Transverse colon (tissue), 4 donors: ENCODE measurements around the gene HAL. TPM values are rescaled to one million over a fixed set of nuclear protein-coding genes. Genes with fewer than 3 reads are reported as not detected.
A peak's percentile ranks its signal among the peaks of the same experiment; 100 is the strongest.

Source experiments
- DNase-seq: peaks from one replicate; pipeline ENCODE4 v3.0.0-alpha.2; 2019
- H3K27ac ChIP-seq, 4 donors: fragments of 200-600 bp; sonication (generic); 2 replicates each; pipeline ENCODE4 v1.5.1; 2016 to 2018; ENCODE audit warnings: inconsistent platforms in 4 of 4
- H3K27me3 ChIP-seq: fragments of 200-600 bp; sonication (generic); 2 replicates; pipeline ENCODE4 v1.5.1; 2017; ENCODE audit warnings: inconsistent platforms
- H3K36me3 ChIP-seq, 4 donors: fragments of 200-600 bp; sonication (generic); 2 replicates each; pipeline ENCODE4 v1.5.1; 2017 to 2019; ENCODE audit warnings: inconsistent platforms in 4 of 4
- H3K4me1 ChIP-seq, 4 donors: fragments of 200-600 bp; sonication (generic); 2 replicates each; pipeline ENCODE4 v1.5.1; 2017 to 2020; ENCODE audit warnings: inconsistent platforms in 4 of 4
- H3K4me3 ChIP-seq, 4 donors: fragments of 200-600 bp; sonication (generic); 1 replicate in 1 of 4; 2 replicates in 3 of 4; pipeline versions ENCODE4 v1.5.1 to v1.6.1; 2017 to 2019; ENCODE audit warnings: inconsistent platforms in 4 of 4
- H3K9me3 ChIP-seq, 2 donors: fragments of 200-600 bp; sonication (generic); 2 replicates each; pipeline ENCODE4 v1.5.1; 2017 to 2019; ENCODE audit warnings: inconsistent platforms in 2 of 2
- CTCF ChIP-seq, 5 experiments: fragments of 200-600 bp in 3 of 5; fragments of 450-650 bp in 2 of 5; sonication (generic) in 3 of 5; IDR thresholded peaks; 1 replicate in 2 of 5; 2 replicates in 3 of 5; pipeline ENCODE4 v1.5.1; 2016 to 2017; ENCODE audit warnings: antibody characterized with exemption in 5 of 5, inconsistent platforms in 3 of 5, mild to moderate bottlenecking in 2 of 5, moderate library complexity in 1 of 5
- EP300 ChIP-seq: sonication (generic); formaldehyde crosslinking; IDR thresholded peaks from one replicate; pipeline ENCODE4 v1.6.1; 2017; ENCODE audit warnings: antibody characterized with exemption, low read depth
- POLR2A ChIP-seq: fragments of 450-650 bp; IDR thresholded peaks from one replicate; pipeline ENCODE4 v1.6.1; 2016; ENCODE audit warnings: antibody characterized with exemption, mild to moderate bottlenecking, moderate library complexity
- POLR2AphosphoS5 ChIP-seq, 3 donors: sonication (generic); formaldehyde crosslinking; IDR thresholded peaks; one replicate each; pipeline ENCODE4 v1.6.1; 2016; ENCODE audit warnings: antibody characterized with exemption in 3 of 3
- WGBS, 2 donors: methylation state at CpG; one replicate each; pipeline ENCODE4 v1.1.5; 2018; ENCODE audit warnings: low coverage in 1 of 2; 5-methylcytosine and 5-hydroxymethylcytosine counted together
- in situ Hi-C, 4 donors: fragments of 200-750 bp; cut with MboI; loops; one replicate each; pipeline versions ENCODE4 v1.15.0 to v1.15.1; 2017; ENCODE audit warnings: low sequenced_read_pairs in 3 of 4, low pct_ligation_motif_present in 1 of 4, low pct_unique_long_range_greater_than_20kb in 1 of 4
- intact Hi-C: fragments of 100-400 bp; cut with DNase I; formaldehyde crosslinking; loops from one replicate; pipeline ENCODE4 v1.15.1; 2023; ENCODE audit warnings: low total_unique reads
- total RNA-seq, 4 donors: library from RNA; depleted of rRNA; stranded (reverse); fragments of >200 nt; gene quantifications; one replicate each; pipeline ENCODE4 v1.1.0, GENCODE V29; 2016

The HAL gene
- total RNA-seq = 1 to 10 TPM in 3 of 4 donors, not detected in 1; 1.1 to 3.3 (median 2.6) TPM

- Histone ChIP-seq H3K4me3 (no peak within 1 kb of the TSS), H3K9me3 (no peaks in the 10 kb centered on the region), H3K4me1 (peaks cover 0 to 7% (median 2%) of the 10 kb centered on the region in 4 donors), H3K36me3 (peaks cover 0 to under 1% (median 0%) of the 10 kb centered on the region in 4 donors), H3K27ac (no peak within 1 kb of the TSS), H3K27me3 (no peaks in the 10 kb centered on the region)
- TF ChIP-seq CTCF (IDR thresholded peaks at IDR 0.05) (no peak), EP300 (no peak), POLR2AphosphoS5 (IDR thresholded peaks at IDR 0.05) (no peak), POLR2A (no peak)
- 28 to 51% methylated on average over 2 to 7 of the region's 7 CpGs for WGBS, 2 donors
- DNase-seq = peak; percentile 18
- intact Hi-C loops (loop anchor here (5.0 kb wide), 1 partner anchor 79 kb away; no protein-coding TSS in a partner anchor), in situ Hi-C loops (loop anchor here in 2 of 4 donors (5.0 to 25.0 kb wide), 2 partner anchors 79 to 409 kb away; no protein-coding TSS in a partner anchor)
Observed at GRCh38 chr12:95996034-95996658, at the start of gene HAL. TSS of gene HAL (minus strand) at chr12:95996344. CDS start at chr12:95995910, 434 bp downstream.

GRCh38 chr12:96045566-96045965 is 49.4 kb upstream of the HAL start:
- Histone ChIP-seq H3K4me3 (no peak overlapping the region), H3K27me3 (no peaks in the 10 kb centered on the region), H3K4me1 (peaks cover 0 to 19% (median 17%) of the 10 kb centered on the region in 4 donors), H3K36me3 (no peaks in the 10 kb centered on the region), H3K27ac (no peak overlapping the region), H3K9me3 (no peaks in the 10 kb centered on the region)
- intact Hi-C loops (no loop called here), in situ Hi-C loops (no loop called here)
- TF ChIP-seq EP300 (no peak), POLR2A (no peak), POLR2AphosphoS5 (IDR thresholded peaks at IDR 0.05) (no peak), CTCF (IDR thresholded peaks at IDR 0.05) (no peak)
- peak; percentile 28 for DNase-seq
- WGBS, 2 donors = 66% methylated on average over 7 of the region's 7 CpGs; no CpG with 5 or more reads in 1 of the 2 donors

- in situ Hi-C loops = no loop called here
- Histone ChIP-seq H3K36me3 (no peaks in the 10 kb centered on the region), H3K4me3 (no peak overlapping the region), H3K27ac (no peak overlapping the region), H3K27me3 (no peaks in the 10 kb centered on the region), H3K4me1 (peaks cover 0 to 19% (median 17%) of the 10 kb centered on the region in 4 donors), H3K9me3 (no peaks in the 10 kb centered on the region)
- DNase-seq = no peak
- no peak for TF ChIP-seq POLR2A
- TF ChIP-seq POLR2AphosphoS5 (IDR thresholded peaks at IDR 0.05) = no peak
- TF ChIP-seq EP300 = no peak
- no peak for TF ChIP-seq CTCF (IDR thresholded peaks at IDR 0.05)
- intact Hi-C loops = no loop called here
- WGBS, 2 donors = 95 to 100% methylated on average over 1 to 2 of the region's 2 CpGs
Observed at GRCh38 chr12:96044943-96045290, 48.8 kb upstream of the HAL start.

GRCh38 chr12:96044017-96044942 is 48.1 kb upstream of the HAL start:
- peaks cover 0 to 19% (median 17%) of the 10 kb centered on the region in 4 donors for H3K4me1 ChIP-seq
- 53 to 66% methylated on average over 9 to 10 of the region's 10 CpGs for WGBS, 2 donors
- intact Hi-C loops (no loop called here), in situ Hi-C loops (no loop called here)
- H3K36me3 ChIP-seq = no peaks in the 10 kb centered on the region
- no peaks in the 10 kb centered on the region for H3K9me3 ChIP-seq
- no peak for DNase-seq
- H3K4me3 ChIP-seq = no peak overlapping the region
- no peak overlapping the region for H3K27ac ChIP-seq
- H3K27me3 ChIP-seq = no peaks in the 10 kb centered on the region
- no peak for TF ChIP-seq CTCF (IDR thresholded peaks at IDR 0.05)
- no peak for TF ChIP-seq POLR2A
